Activated naive CD4-positive, alpha-beta T cell treated with anti-CD3 and anti-CD28 coated beads, Interleukin-2, amount 50 U/mL, for 24 hours (primary cell): Measurements from ENCODE around the gene RANBP17.
"Not testable (repeated sequence)": the region's sequence is repeated elsewhere in the genome, so short reads cannot be mapped to it uniquely, and the experiment has no call there.

Source experiments
- H3K27ac Mint-ChIP-seq: one replicate; pipeline ENCODE4 v1.8.0; 2021; ENCODE audit warnings: mild to moderate bottlenecking, mixed read lengths
- H3K27me3 Mint-ChIP-seq: one replicate; pipeline ENCODE4 v1.8.0; 2021; ENCODE audit warnings: mixed read lengths
- H3K36me3 Mint-ChIP-seq: one replicate; pipeline ENCODE4 v1.8.0; 2021; ENCODE audit warnings: mixed read lengths
- H3K4me1 Mint-ChIP-seq: one replicate; pipeline ENCODE4 v1.8.0; 2021; ENCODE audit warnings: mixed read lengths
- H3K4me3 Mint-ChIP-seq: one replicate; pipeline ENCODE4 v1.8.0; 2021; ENCODE audit warnings: mild to moderate bottlenecking, mixed read lengths
- H3K9me3 Mint-ChIP-seq: one replicate; pipeline ENCODE4 v1.8.0; 2021; ENCODE audit warnings: mixed read lengths

Gene RANBP17

GRCh38 chr5:170861917-170862766 is at the start of gene RANBP17:
Gene RANBP17, plus strand, starts transcription at chr5:170862018.
- H3K4me3 Mint-ChIP-seq: peak within 1 kb of the TSS; percentile 62
- peaks cover 20% of the 10 kb centered on the region for H3K9me3 Mint-ChIP-seq
- H3K27me3 Mint-ChIP-seq: peaks cover 37% of the 10 kb centered on the region
- peaks cover 14% of the 10 kb centered on the region for H3K4me1 Mint-ChIP-seq
- no peak within 1 kb of the TSS for H3K27ac Mint-ChIP-seq
- peaks cover 12% of the 10 kb centered on the region for H3K36me3 Mint-ChIP-seq

GRCh38 chr5:170813231-170813630 is 48.6 kb upstream of the RANBP17 start:
- H3K36me3 Mint-ChIP-seq: no peaks in the 10 kb centered on the region
- H3K27me3 Mint-ChIP-seq: peaks cover 7% of the 10 kb centered on the region
- H3K4me1 Mint-ChIP-seq: no peaks in the 10 kb centered on the region
- H3K9me3 Mint-ChIP-seq: no peaks in the 10 kb centered on the region
- no peak overlapping the region for H3K27ac Mint-ChIP-seq
- no peak overlapping the region for H3K4me3 Mint-ChIP-seq

GRCh38 chr5:170817195-170817594 is 44.6 kb upstream of the RANBP17 start:
- Mint-ChIP-seq H3K4me1 (no peaks in the 10 kb centered on the region), H3K27me3 (peaks cover 2% of the 10 kb centered on the region), H3K9me3 (no peaks in the 10 kb centered on the region), H3K27ac (no peak overlapping the region), H3K36me3 (no peaks in the 10 kb centered on the region), H3K4me3 (no peak overlapping the region)

- H3K4me3 Mint-ChIP-seq: no peak overlapping the region
- H3K4me1 Mint-ChIP-seq: no peaks in the 10 kb centered on the region
- H3K27me3 Mint-ChIP-seq: peaks cover 2% of the 10 kb centered on the region
- H3K27ac Mint-ChIP-seq: no peak overlapping the region
- H3K9me3 Mint-ChIP-seq: no peaks in the 10 kb centered on the region
- H3K36me3 Mint-ChIP-seq: no peaks in the 10 kb centered on the region
Observed at GRCh38 chr5:170818232-170818631, 43.6 kb upstream of the RANBP17 start.

- Mint-ChIP-seq H3K27ac (no peak overlapping the region), H3K36me3 (no peaks in the 10 kb centered on the region), H3K4me1 (no peaks in the 10 kb centered on the region), H3K27me3 (peaks cover 2% of the 10 kb centered on the region), H3K4me3 (no peak overlapping the region), H3K9me3 (no peaks in the 10 kb centered on the region)
Observed at GRCh38 chr5:170819824-170820223, 42.0 kb upstream of the RANBP17 start.

- H3K27me3 Mint-ChIP-seq: no peaks in the 10 kb centered on the region
- H3K27ac Mint-ChIP-seq: no peak overlapping the region
- H3K4me3 Mint-ChIP-seq: no peak overlapping the region
- H3K4me1 Mint-ChIP-seq: no peaks in the 10 kb centered on the region
- no peaks in the 10 kb centered on the region for H3K9me3 Mint-ChIP-seq
- H3K36me3 Mint-ChIP-seq: no peaks in the 10 kb centered on the region
Observed at GRCh38 chr5:170821257-170821800, 40.5 kb upstream of the RANBP17 start.

GRCh38 chr5:170826117-170826516 is 35.7 kb upstream of the RANBP17 start:
- H3K9me3 Mint-ChIP-seq: no peaks in the 10 kb centered on the region
- H3K27me3 Mint-ChIP-seq: no peaks in the 10 kb centered on the region
- H3K4me3 Mint-ChIP-seq: no peak overlapping the region
- H3K4me1 Mint-ChIP-seq: no peaks in the 10 kb centered on the region
- no peaks in the 10 kb centered on the region for H3K36me3 Mint-ChIP-seq
- no peak overlapping the region for H3K27ac Mint-ChIP-seq

- Mint-ChIP-seq H3K27me3 (no peaks in the 10 kb centered on the region), H3K9me3 (peaks cover 7% of the 10 kb centered on the region), H3K27ac (no peak overlapping the region), H3K36me3 (no peaks in the 10 kb centered on the region), H3K4me1 (no peaks in the 10 kb centered on the region), H3K4me3 (no peak overlapping the region)
Observed at GRCh38 chr5:170832241-170832640, 29.6 kb upstream of the RANBP17 start.

- H3K27ac Mint-ChIP-seq, H3K4me1 Mint-ChIP-seq, H3K9me3 Mint-ChIP-seq, H3K27me3 Mint-ChIP-seq, H3K4me3 Mint-ChIP-seq, H3K36me3 Mint-ChIP-seq: not testable (repeated sequence)
Observed at GRCh38 chr5:170833981-170834380, 27.8 kb upstream of the RANBP17 start.

GRCh38 chr5:170836226-170836625 is 25.6 kb upstream of the RANBP17 start:
- no peak overlapping the region for H3K27ac Mint-ChIP-seq
- H3K27me3 Mint-ChIP-seq: no peaks in the 10 kb centered on the region
- peaks cover 7% of the 10 kb centered on the region for H3K9me3 Mint-ChIP-seq
- H3K36me3 Mint-ChIP-seq: no peaks in the 10 kb centered on the region
- H3K4me1 Mint-ChIP-seq: no peaks in the 10 kb centered on the region
- H3K4me3 Mint-ChIP-seq: no peak overlapping the region

- H3K4me3 Mint-ChIP-seq: no peak overlapping the region
- no peaks in the 10 kb centered on the region for H3K36me3 Mint-ChIP-seq
- H3K4me1 Mint-ChIP-seq: no peaks in the 10 kb centered on the region
- H3K27ac Mint-ChIP-seq: no peak overlapping the region
- H3K27me3 Mint-ChIP-seq: peaks cover 3% of the 10 kb centered on the region
- no peaks in the 10 kb centered on the region for H3K9me3 Mint-ChIP-seq
Observed at GRCh38 chr5:170843870-170844269, 17.9 kb upstream of the RANBP17 start.

GRCh38 chr5:170844651-170845050 is 17.2 kb upstream of the RANBP17 start:
- H3K27me3 Mint-ChIP-seq: peaks cover 3% of the 10 kb centered on the region
- H3K27ac Mint-ChIP-seq: no peak overlapping the region
- no peaks in the 10 kb centered on the region for H3K9me3 Mint-ChIP-seq
- H3K36me3 Mint-ChIP-seq: no peaks in the 10 kb centered on the region
- no peaks in the 10 kb centered on the region for H3K4me1 Mint-ChIP-seq
- H3K4me3 Mint-ChIP-seq: no peak overlapping the region

- H3K4me1 Mint-ChIP-seq: no peaks in the 10 kb centered on the region
- H3K4me3 Mint-ChIP-seq: no peak overlapping the region
- H3K9me3 Mint-ChIP-seq: no peaks in the 10 kb centered on the region
- no peak overlapping the region for H3K27ac Mint-ChIP-seq
- H3K36me3 Mint-ChIP-seq: no peaks in the 10 kb centered on the region
- H3K27me3 Mint-ChIP-seq: peaks cover 3% of the 10 kb centered on the region
Observed at GRCh38 chr5:170846416-170846815, 15.4 kb upstream of the RANBP17 start.

GRCh38 chr5:170846846-170847245 is 15.0 kb upstream of the RANBP17 start:
- H3K36me3 Mint-ChIP-seq: no peaks in the 10 kb centered on the region
- H3K9me3 Mint-ChIP-seq: no peaks in the 10 kb centered on the region
- H3K4me1 Mint-ChIP-seq: no peaks in the 10 kb centered on the region
- no peak overlapping the region for H3K4me3 Mint-ChIP-seq
- peaks cover 3% of the 10 kb centered on the region for H3K27me3 Mint-ChIP-seq
- H3K27ac Mint-ChIP-seq: no peak overlapping the region

GRCh38 chr5:170848033-170848432 is 13.8 kb upstream of the RANBP17 start:
- Mint-ChIP-seq H3K9me3 (no peaks in the 10 kb centered on the region), H3K4me3 (no peak overlapping the region), H3K36me3 (no peaks in the 10 kb centered on the region), H3K27me3 (peaks cover 3% of the 10 kb centered on the region), H3K4me1 (no peaks in the 10 kb centered on the region), H3K27ac (no peak overlapping the region)

GRCh38 chr5:170849374-170849773 is 12.4 kb upstream of the RANBP17 start:
- Mint-ChIP-seq H3K36me3 (no peaks in the 10 kb centered on the region), H3K4me1 (no peaks in the 10 kb centered on the region), H3K27ac (no peak overlapping the region), H3K9me3 (no peaks in the 10 kb centered on the region), H3K4me3 (no peak overlapping the region), H3K27me3 (peaks cover 3% of the 10 kb centered on the region)
